Esophagus squamous epithelium (tissue), 5 donors: Measurements from ENCODE around the gene GAPDHS. TPM values are rescaled to one million over a fixed set of nuclear protein-coding genes. Genes with fewer than 3 reads are reported as not detected.

Source experiments
- DNase-seq: peaks from one replicate; lab custom pipeline; 2025; lab: John Stamatoyannopoulos, UW
- H3K27ac ChIP-seq, 4 donors: fragments of 200-600 bp; sonication (generic); one replicate each; pipeline ENCODE4 v1.5.1; 2016 to 2019; ENCODE audit warnings: mild to moderate bottlenecking in 1 of 4
- H3K27me3 ChIP-seq, 4 donors: fragments of 200-600 bp; sonication (generic); 1 replicate in 3 of 4; 2 replicates in 1 of 4; pipeline versions ENCODE4 v1.5.1 to v1.6.0; 2017 to 2021; ENCODE audit warnings: antibody characterized with exemption in 1 of 4
- H3K36me3 ChIP-seq, 3 donors: fragments of 200-600 bp; sonication (generic); one replicate each; pipeline ENCODE4 v1.5.1; 2016 to 2019
- H3K4me1 ChIP-seq, 3 donors: fragments of 200-600 bp; sonication (generic); one replicate each; pipeline ENCODE4 v1.5.1; 2017 to 2019
- H3K4me3 ChIP-seq, 4 donors: fragments of 200-600 bp; sonication (generic); 1 replicate in 3 of 4; 2 replicates in 1 of 4; pipeline ENCODE4 v1.5.1; 2016 to 2019; ENCODE audit warnings: mild to moderate bottlenecking in 2 of 4, moderate library complexity in 1 of 4
- H3K9me3 ChIP-seq, 3 donors: fragments of 200-600 bp; sonication (generic); one replicate each; pipeline ENCODE4 v1.5.1; 2016 to 2019
- CTCF ChIP-seq, 6 experiments: fragments of 450-650 bp in 4 of 6; fragments of 200-600 bp in 2 of 6; sonication (generic) in 2 of 6; IDR thresholded peaks; one replicate each; pipeline ENCODE4 v1.5.1; 2016 to 2019; ENCODE audit warnings: antibody characterized with exemption in 6 of 6, mild to moderate bottlenecking in 4 of 6, moderate library complexity in 4 of 6
- POLR2A ChIP-seq, 4 donors: fragments of 450-650 bp; IDR thresholded peaks; one replicate each; pipeline ENCODE4 v1.6.1; 2017; ENCODE audit warnings: antibody characterized with exemption in 4 of 4, mild to moderate bottlenecking in 4 of 4, moderate library complexity in 3 of 4
- WGBS, 2 donors: methylation state at CpG; one replicate each; pipeline ENCODE4 v1.1.5; 2018; 5-methylcytosine and 5-hydroxymethylcytosine counted together
- intact Hi-C: fragments of 100-400 bp; cut with DNase I; formaldehyde crosslinking; loops from one replicate; pipeline ENCODE4 v1.15.0; 2022
- total RNA-seq, 4 donors: library from RNA; depleted of rRNA; stranded (reverse); fragments of >200 nt; gene quantifications; one replicate each; pipeline ENCODE4 v1.1.0, GENCODE V29; 2016
- donor health status: DM: yes; HTN: yes; CAD: no.

Gene GAPDHS
- total RNA-seq, 4 donors from 2014 or later: not detected

DNA sequence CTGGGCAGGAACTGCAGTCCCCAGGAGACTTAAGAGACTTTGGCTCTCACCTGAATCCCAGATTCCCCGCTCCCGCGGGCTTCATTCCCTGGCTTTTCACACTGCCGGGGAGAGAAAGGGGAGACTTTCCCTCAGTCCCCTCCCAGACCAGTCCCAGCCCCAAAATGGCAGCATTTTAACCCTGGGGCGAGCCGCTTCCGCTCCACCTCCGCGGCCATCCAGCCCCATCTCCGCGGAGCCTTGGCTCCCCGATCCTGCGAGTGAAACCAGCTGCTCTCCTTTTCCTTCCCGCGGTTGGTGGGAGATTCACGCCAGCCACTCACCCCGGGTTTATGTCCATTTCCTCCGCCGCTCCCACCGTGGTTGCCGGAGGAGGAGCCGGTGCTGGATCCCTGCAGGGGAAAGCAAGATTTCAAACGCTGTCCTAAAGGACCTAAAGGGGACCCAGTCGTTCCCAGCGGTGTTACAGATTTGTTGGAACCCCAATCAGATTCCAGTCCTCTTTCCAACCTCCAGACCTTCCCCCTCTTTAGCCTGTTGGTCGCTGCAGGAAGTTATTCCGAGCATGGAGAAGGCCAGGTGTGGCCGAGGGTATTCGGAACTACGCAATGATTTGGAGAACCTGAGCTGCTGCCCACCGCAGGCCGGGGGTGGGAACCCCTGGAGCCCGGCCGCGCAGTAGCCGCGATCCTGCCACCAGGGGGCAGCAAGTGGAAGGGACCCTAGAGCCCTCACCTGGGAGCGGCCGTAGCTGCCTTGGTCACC, 23.2 kb upstream of the GAPDHS start:
- H3K27me3 ChIP-seq: peaks cover 0 to 71% (median 0%) of the 10 kb centered on the region in 4 donors
- DNase-seq: no peak
- H3K36me3 ChIP-seq: peaks cover 0 to 14% (median 0%) of the 10 kb centered on the region in 3 donors
- H3K27ac ChIP-seq: peak overlapping the region; percentile 58 to 82 (median 68)
- no peak for TF ChIP-seq POLR2A (IDR thresholded peaks at IDR 0.05)
- TF ChIP-seq CTCF (IDR thresholded peaks at IDR 0.05): peak; percentile 87 to 97 (median 93)
- WGBS, 2 donors: 0 to 3% methylated on average over 13 to 29 of the region's 39 CpGs
- H3K4me3 ChIP-seq: peak overlapping the region; percentile 17 to 62 (median 46)
- peaks cover 5 to 36% (median 13%) of the 10 kb centered on the region in 3 donors for H3K4me1 ChIP-seq
- no peaks in the 10 kb centered on the region for H3K9me3 ChIP-seq
- intact Hi-C loops: no loop called here

- DNase-seq: no peak
Measured at GRCh38 chr19:35510626-35510964, 22.7 kb upstream of the GAPDHS start.

DNA sequence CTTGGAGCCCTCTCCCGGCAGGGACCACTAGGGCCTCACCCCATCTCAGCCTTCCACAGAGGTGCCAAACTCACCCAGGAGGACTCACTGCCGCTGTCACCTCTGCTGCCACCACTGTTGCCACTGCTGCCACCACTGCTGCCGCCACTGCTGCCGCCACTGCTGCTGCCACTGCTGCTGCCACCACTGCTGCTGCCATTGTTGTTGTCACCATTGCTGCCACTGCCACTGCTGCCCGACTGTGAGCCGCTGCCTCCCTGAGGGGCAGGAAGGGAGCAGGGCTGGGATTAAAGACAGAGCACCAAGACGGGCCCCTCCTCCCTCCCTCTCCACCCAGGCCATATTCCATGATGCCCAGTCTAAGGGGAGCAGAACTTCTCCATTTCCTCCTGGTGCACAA, 21.9 kb upstream of the GAPDHS start:
- H3K27ac ChIP-seq: no peak overlapping the region
- TF ChIP-seq POLR2A (IDR thresholded peaks at IDR 0.05) (no peak), CTCF (IDR thresholded peaks at IDR 0.05) (no peak)
- 69 to 83% methylated on average over 2 to 7 of the region's 7 CpGs for WGBS, 2 donors
- H3K4me3 ChIP-seq: peak overlapping the region in 1 of 4 donors; percentile 48
- H3K9me3 ChIP-seq: no peaks in the 10 kb centered on the region
- no peak for DNase-seq
- H3K4me1 ChIP-seq: peaks cover 5 to 36% (median 13%) of the 10 kb centered on the region in 3 donors
- H3K36me3 ChIP-seq: peaks cover 0 to under 1% (median 0%) of the 10 kb centered on the region in 3 donors
- H3K27me3 ChIP-seq: peaks cover 0 to 71% (median 0%) of the 10 kb centered on the region in 4 donors
- intact Hi-C loops: no loop called here

More at GRCh38 chr19:35510626-35510964, 22.7 kb upstream of the GAPDHS start:
- Histone ChIP-seq H3K36me3 (peaks cover 0 to 8% (median 0%) of the 10 kb centered on the region in 3 donors), H3K4me3 (peak overlapping the region in 3 of 4 donors; percentile 43 to 62 (median 48)), H3K27me3 (peaks cover 0 to 71% (median 0%) of the 10 kb centered on the region in 4 donors), H3K9me3 (no peaks in the 10 kb centered on the region), H3K27ac (peak overlapping the region; percentile 58 to 82 (median 68)), H3K4me1 (peaks cover 5 to 36% (median 13%) of the 10 kb centered on the region in 3 donors)
- intact Hi-C loops: no loop called here
- TF ChIP-seq POLR2A (IDR thresholded peaks at IDR 0.05): no peak
- TF ChIP-seq CTCF (IDR thresholded peaks at IDR 0.05): no peak
- WGBS, 2 donors: 0% methylated on average over 3 of the region's 15 CpGs; no CpG with 5 or more reads in 1 of the 2 donors

DNA sequence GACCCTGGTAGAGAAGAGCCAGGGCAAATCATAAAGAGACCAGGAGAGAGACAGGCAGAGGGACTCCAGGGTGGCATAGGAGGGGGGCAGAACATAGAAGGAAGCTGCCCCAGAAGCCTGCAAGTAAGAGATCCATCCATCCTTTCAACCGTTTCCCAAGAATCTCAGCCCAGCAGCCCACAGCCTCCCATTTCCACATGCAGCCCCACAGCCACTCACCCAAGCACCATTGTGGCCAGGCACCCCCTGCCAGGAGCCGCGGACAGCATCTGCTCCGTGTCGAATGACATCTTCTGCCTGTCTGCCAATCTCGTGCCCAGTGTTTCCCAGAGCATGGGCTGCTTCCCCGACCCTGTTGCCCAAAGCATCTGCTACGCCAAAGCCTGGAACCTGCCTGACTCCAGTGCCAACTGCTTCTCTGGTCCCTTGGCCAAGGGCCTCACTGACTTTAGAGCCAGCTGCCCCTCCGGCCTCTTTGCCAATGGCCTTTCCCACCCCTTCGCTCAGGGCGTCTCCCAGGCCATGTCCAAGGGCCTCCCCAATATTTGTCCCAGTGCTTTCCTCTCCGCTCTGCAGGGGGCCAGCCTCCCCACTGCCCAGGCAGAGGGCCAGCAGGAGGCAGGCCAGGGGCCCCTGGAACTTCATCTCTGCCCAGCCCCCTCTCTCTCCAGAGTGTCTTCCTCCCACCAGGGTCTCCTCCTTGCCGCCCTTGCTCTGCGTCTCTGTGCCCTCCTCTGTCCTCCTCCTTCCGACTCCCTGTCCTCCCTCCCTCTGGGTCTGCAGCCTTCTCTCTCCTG, 20.2 kb upstream of the GAPDHS start:
- no peak for TF ChIP-seq POLR2A (IDR thresholded peaks at IDR 0.05)
- no peak for TF ChIP-seq CTCF (IDR thresholded peaks at IDR 0.05)
- Histone ChIP-seq H3K9me3 (no peaks in the 10 kb centered on the region), H3K36me3 (no peaks in the 10 kb centered on the region), H3K4me3 (peak overlapping the region in 1 of 4 donors; percentile 19), H3K27ac (peak overlapping the region in 2 of 4 donors; percentile 13 to 65), H3K4me1 (peaks cover 5 to 36% (median 13%) of the 10 kb centered on the region in 3 donors), H3K27me3 (peaks cover 0 to 59% (median 0%) of the 10 kb centered on the region in 4 donors)
- WGBS, 2 donors: 65 to 86% methylated on average over 10 to 12 of the region's 15 CpGs
- DNase-seq: no peak
- intact Hi-C loops: no loop called here
